CD14-positive monocyte (primary cell): ENCODE measurements around the gene SLC35A3. TPM values are rescaled to one million over a fixed set of nuclear protein-coding genes. Genes with fewer than 3 reads are reported as not detected.

Experiments
- DNase-seq, 3 donors: peaks; one replicate each; pipeline ENCODE4 v3.0.0-alpha.2; 2011 to 2022
- H2AFZ ChIP-seq: 2 replicates; pipeline ENCODE4 v1.6.0; 2012; ENCODE audit warnings: mild to moderate bottlenecking, low read depth, low read length, inconsistent platforms; ENCODE audit not compliant: insufficient read depth, poor library complexity, severe bottlenecking
- H3K27ac ChIP-seq, 2 donors: 1 replicate in 1 of 2; 2 replicates in 1 of 2; pipeline ENCODE4 v1.5.1; 2012 to 2013; ENCODE audit warnings: low read length in 2 of 2, control low read depth in 1 of 2, inconsistent platforms in 1 of 2, low read depth in 1 of 2, mild to moderate bottlenecking in 1 of 2
- H3K27me3 ChIP-seq, 2 donors: one replicate each; pipeline versions ENCODE4 v1.6.0 to v1.6.1; 2011 to 2013; ENCODE audit warnings: low read length in 2 of 2; ENCODE audit not compliant: control insufficient read depth in 2 of 2, insufficient read depth in 2 of 2
- H3K36me3 ChIP-seq, 2 donors: replicated peaks in 1 of 2; 1 replicate in 1 of 2; 2 replicates in 1 of 2; pipeline versions ENCODE4 v1.5.1 to v1.6.1; 2012 to 2013; ENCODE audit warnings: low read length in 2 of 2, control low read depth in 1 of 2, inconsistent platforms in 1 of 2, mild to moderate bottlenecking in 1 of 2; ENCODE audit not compliant: insufficient read depth in 2 of 2, control insufficient read depth in 1 of 2
- H3K4me1 ChIP-seq, 2 donors: 1 replicate in 1 of 2; 2 replicates in 1 of 2; pipeline versions ENCODE4 v1.5.1 to v1.6.1; 2012 to 2013; ENCODE audit warnings: low read length in 2 of 2, control low read depth in 1 of 2, inconsistent platforms in 1 of 2, mild to moderate bottlenecking in 1 of 2, moderate library complexity in 1 of 2; ENCODE audit not compliant: insufficient read depth in 2 of 2, control insufficient read depth in 1 of 2
- H3K4me2 ChIP-seq: replicated peaks from 2 replicates; pipeline ENCODE3; 2012; ENCODE audit warnings: low read length, moderate library complexity, mild to moderate bottlenecking; ENCODE audit not compliant: poor library complexity, severe bottlenecking; ENCODE audit errors: extremely low read depth
- H3K4me3 ChIP-seq, 3 experiments: fragments of 200-600 bp in 1 of 3; sonication (generic) in 1 of 3; replicated peaks in 1 of 3; 1 replicate in 2 of 3; 2 replicates in 1 of 3; pipeline ENCODE4 v1.5.1; 2011 to 2013; ENCODE audit warnings: low read length in 3 of 3, mild to moderate bottlenecking in 3 of 3, control low read depth in 2 of 3, low read depth in 2 of 3, inconsistent platforms in 1 of 3, moderate library complexity in 1 of 3
- H3K79me2 ChIP-seq: 2 replicates; pipeline ENCODE4 v1.6.0; 2012; ENCODE audit warnings: mild to moderate bottlenecking, control low read depth, inconsistent platforms, low read length, moderate library complexity; ENCODE audit not compliant: insufficient read depth
- H3K9ac ChIP-seq: 2 replicates; pipeline ENCODE4 v1.6.0; 2017; ENCODE audit warnings: low read length, mild to moderate bottlenecking; ENCODE audit not compliant: insufficient read depth, poor library complexity, severe bottlenecking
- H3K9me3 ChIP-seq, 2 donors: replicated peaks in 1 of 2; 1 replicate in 1 of 2; 2 replicates in 1 of 2; pipeline versions ENCODE4 v1.5.1 to v1.6.1; 2012 to 2013; ENCODE audit warnings: low read length in 2 of 2, control low read depth in 1 of 2; ENCODE audit not compliant: control insufficient read depth in 1 of 2, insufficient read depth in 1 of 2
- H4K20me1 ChIP-seq: 2 replicates; pipeline ENCODE4 v1.6.0; 2012; ENCODE audit warnings: mild to moderate bottlenecking, low read length, control low read depth, moderate library complexity; ENCODE audit not compliant: insufficient read depth
- H3K27ac Mint-ChIP-seq, 7 donors: one replicate each; pipeline ENCODE4 v1.8.0; 2020; ENCODE audit warnings: mild to moderate bottlenecking in 7 of 7, mixed read lengths in 7 of 7, moderate library complexity in 6 of 7, inconsistent platforms in 2 of 7
- H3K27me3 Mint-ChIP-seq, 3 donors: one replicate each; pipeline ENCODE4 v1.8.0; 2021 to 2022; ENCODE audit warnings: low read depth in 3 of 3, mild to moderate bottlenecking in 3 of 3, mixed read lengths in 3 of 3, moderate library complexity in 3 of 3, inconsistent platforms in 1 of 3
- H3K36me3 Mint-ChIP-seq, 2 donors: one replicate each; pipeline ENCODE4 v1.8.0; 2020; ENCODE audit warnings: mixed read lengths in 2 of 2, inconsistent platforms in 1 of 2, mild to moderate bottlenecking in 1 of 2
- H3K4me1 Mint-ChIP-seq: one replicate; pipeline ENCODE4 v1.8.0; 2020; ENCODE audit warnings: mild to moderate bottlenecking, mixed read lengths
- H3K4me3 Mint-ChIP-seq, 2 donors: one replicate each; pipeline ENCODE4 v1.8.0; 2020; ENCODE audit warnings: mild to moderate bottlenecking in 2 of 2, mixed read lengths in 2 of 2, moderate library complexity in 1 of 2
- H3K9me3 Mint-ChIP-seq, 7 donors: one replicate each; pipeline ENCODE4 v1.8.0; 2020 to 2022; ENCODE audit warnings: mixed read lengths in 7 of 7, mild to moderate bottlenecking in 6 of 7, moderate library complexity in 6 of 7, inconsistent platforms in 2 of 7
- WGBS: methylation state at CpG from one replicate; pipeline ENCODE4 v1.1.5; 2013; ENCODE audit warnings: missing lambda C conversion rate; ENCODE audit not compliant: insufficient coverage; 5-methylcytosine and 5-hydroxymethylcytosine counted together
- intact Hi-C, 2 donors: fragments of 100-400 bp; cut with micrococcal nuclease; formaldehyde crosslinking; loops; one replicate each; pipeline versions ENCODE4 v1.15.0 to v1.15.1; 2023
- polyA plus RNA-seq, 3 donors: library from polyadenylated mRNA; depleted of rRNA in 1 of 3; unstranded in 2 of 3; stranded (reverse) in 1 of 3; fragments of 300-500 nt in 2 of 3; fragments of >200 nt in 1 of 3; fragmentation: Illumina TruSeq in 2 of 3; gene quantifications; 1 replicate in 2 of 3; 2 replicates in 1 of 3; pipeline ENCODE4 v1.2.3, GENCODE V29; 2012 to 2021
- TF ChIP-seq, protein P1 (sequence below): fragments of 200-600 bp; IDR thresholded peaks from one replicate; pipeline ENCODE4 v1.8.0; 2022; ENCODE audit warnings: antibody characterized with exemption, mild to moderate bottlenecking

SLC35A3 gene
- polyA plus RNA-seq, 3 donors = 10.1 to 14.3 (median 13.0) TPM

- no peak for DNase-seq
- no CpG with 5 or more reads among the region's 1 CpG for WGBS
- H4K20me1 ChIP-seq = no peaks in the 10 kb centered on the region
- Mint-ChIP-seq H3K27me3 (peaks cover 0 to 1% (median 0%) of the 10 kb centered on the region in 3 donors), H3K27ac (peak overlapping the region in 1 of 7 donors; percentile 50), H3K4me3 (no peak overlapping the region), H3K36me3 (no peaks in the 10 kb centered on the region), H3K4me1 (no peaks in the 10 kb centered on the region), H3K9me3 (peaks cover 0 to 11% (median 3%) of the 10 kb centered on the region in 7 donors)
- no peaks in the 10 kb centered on the region for H3K4me1 ChIP-seq
- no peaks in the 10 kb centered on the region for H3K79me2 ChIP-seq
- H3K27me3 ChIP-seq = no peaks in the 10 kb centered on the region
- no peaks in the 10 kb centered on the region for H3K36me3 ChIP-seq
- no peak overlapping the region for H3K4me3 ChIP-seq
- H3K4me2 ChIP-seq = no peak overlapping the region
- H3K27ac ChIP-seq = no peak overlapping the region
- intact Hi-C loops = no loop called here
- peaks cover 3 to 4% of the 10 kb centered on the region in 2 donors for H3K9me3 ChIP-seq
- no peak overlapping the region for H2AFZ ChIP-seq
- TF ChIP-seq, protein P1, sequence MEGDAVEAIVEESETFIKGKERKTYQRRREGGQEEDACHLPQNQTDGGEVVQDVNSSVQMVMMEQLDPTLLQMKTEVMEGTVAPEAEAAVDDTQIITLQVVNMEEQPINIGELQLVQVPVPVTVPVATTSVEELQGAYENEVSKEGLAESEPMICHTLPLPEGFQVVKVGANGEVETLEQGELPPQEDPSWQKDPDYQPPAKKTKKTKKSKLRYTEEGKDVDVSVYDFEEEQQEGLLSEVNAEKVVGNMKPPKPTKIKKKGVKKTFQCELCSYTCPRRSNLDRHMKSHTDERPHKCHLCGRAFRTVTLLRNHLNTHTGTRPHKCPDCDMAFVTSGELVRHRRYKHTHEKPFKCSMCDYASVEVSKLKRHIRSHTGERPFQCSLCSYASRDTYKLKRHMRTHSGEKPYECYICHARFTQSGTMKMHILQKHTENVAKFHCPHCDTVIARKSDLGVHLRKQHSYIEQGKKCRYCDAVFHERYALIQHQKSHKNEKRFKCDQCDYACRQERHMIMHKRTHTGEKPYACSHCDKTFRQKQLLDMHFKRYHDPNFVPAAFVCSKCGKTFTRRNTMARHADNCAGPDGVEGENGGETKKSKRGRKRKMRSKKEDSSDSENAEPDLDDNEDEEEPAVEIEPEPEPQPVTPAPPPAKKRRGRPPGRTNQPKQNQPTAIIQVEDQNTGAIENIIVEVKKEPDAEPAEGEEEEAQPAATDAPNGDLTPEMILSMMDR = no peak
- H3K9ac ChIP-seq = no peak overlapping the region
Observed at GRCh38 chr1:99935534-99935933, 34.3 kb upstream of the SLC35A3 start.

- DNase-seq = no peak
- Mint-ChIP-seq H3K9me3 (peaks cover 0 to 11% (median 3%) of the 10 kb centered on the region in 7 donors), H3K27me3 (peaks cover 0 to under 1% (median 0%) of the 10 kb centered on the region in 3 donors), H3K27ac (peak overlapping the region in 1 of 7 donors; percentile 50), H3K36me3 (no peaks in the 10 kb centered on the region), H3K4me1 (no peaks in the 10 kb centered on the region), H3K4me3 (no peak overlapping the region)
- Histone ChIP-seq H3K4me3 (no peak overlapping the region), H3K27me3 (no peaks in the 10 kb centered on the region), H3K4me1 (no peaks in the 10 kb centered on the region), H3K9ac (no peak overlapping the region), H3K79me2 (no peaks in the 10 kb centered on the region), H4K20me1 (no peaks in the 10 kb centered on the region), H3K9me3 (peaks cover 3 to 4% of the 10 kb centered on the region in 2 donors), H3K36me3 (no peaks in the 10 kb centered on the region), H3K4me2 (no peak overlapping the region), H3K27ac (no peak overlapping the region), H2AFZ (no peak overlapping the region)
- intact Hi-C loops = no loop called here
- TF ChIP-seq, protein P1 = no peak
- 100% methylated on average over 2 of the region's 3 CpGs for WGBS
Observed at GRCh38 chr1:99936071-99936470, 33.7 kb upstream of the SLC35A3 start.
